Non-pigmented ciliary epithelial cell (primary cell): ENCODE measurements around the gene ULK2.
"Not testable (repeated sequence)": the region's sequence is repeated elsewhere in the genome, so short reads cannot be mapped to it uniquely, and the experiment has no call there.

ENCODE experiments used
- DNase-seq: peaks from one replicate; pipeline ENCODE4 v3.0.0-alpha.2; 2010; ENCODE audit warnings: low read depth

The ULK2 gene

DNA sequence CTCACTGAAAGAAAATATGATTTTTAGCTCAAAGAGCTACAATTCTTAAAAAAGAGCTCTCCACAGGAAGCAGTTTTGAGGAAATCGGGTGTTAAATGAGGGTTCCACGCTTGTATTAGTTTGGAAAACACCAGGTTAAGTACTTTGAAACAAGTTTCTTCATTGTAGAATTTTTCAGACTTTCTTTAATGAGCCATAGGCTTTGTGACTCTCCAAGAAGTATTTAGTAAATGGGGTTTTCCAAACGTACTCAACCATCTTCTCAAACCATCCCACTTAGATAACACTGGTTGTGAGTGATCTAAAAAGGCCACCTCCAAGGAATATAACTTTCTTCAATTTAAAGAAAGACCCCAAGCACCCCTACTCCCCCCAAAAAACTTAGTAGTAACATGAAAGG is 2.7 kb downstream of the ULK2 start:
- DNase-seq = no peak

DNA sequence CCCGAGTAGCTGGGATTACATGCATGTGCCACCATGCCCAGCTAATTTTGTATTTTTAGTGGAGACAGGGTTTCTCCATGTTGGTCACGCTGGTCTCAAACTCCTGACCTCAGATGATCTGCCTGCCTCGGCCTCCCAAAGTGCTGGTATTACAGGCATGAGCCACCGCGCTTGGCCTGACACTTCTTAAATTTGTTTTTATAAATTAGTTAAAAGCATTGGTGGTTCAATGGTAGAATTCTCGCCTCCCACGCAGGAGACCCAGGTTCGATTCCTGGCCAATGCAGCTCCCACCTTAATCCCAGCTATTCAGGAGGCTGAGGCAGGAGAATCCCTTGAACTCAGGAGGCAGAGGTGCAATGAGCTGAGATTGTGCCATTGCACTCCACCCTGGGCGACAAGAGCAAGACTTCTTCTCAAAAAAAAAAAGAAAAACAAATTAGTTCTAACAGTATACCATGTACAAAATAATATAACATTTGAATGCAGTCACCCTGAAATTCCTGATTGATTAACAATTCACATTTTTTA is 7.0 kb downstream of the ULK2 start:
- not testable (repeated sequence) for DNase-seq

DNA sequence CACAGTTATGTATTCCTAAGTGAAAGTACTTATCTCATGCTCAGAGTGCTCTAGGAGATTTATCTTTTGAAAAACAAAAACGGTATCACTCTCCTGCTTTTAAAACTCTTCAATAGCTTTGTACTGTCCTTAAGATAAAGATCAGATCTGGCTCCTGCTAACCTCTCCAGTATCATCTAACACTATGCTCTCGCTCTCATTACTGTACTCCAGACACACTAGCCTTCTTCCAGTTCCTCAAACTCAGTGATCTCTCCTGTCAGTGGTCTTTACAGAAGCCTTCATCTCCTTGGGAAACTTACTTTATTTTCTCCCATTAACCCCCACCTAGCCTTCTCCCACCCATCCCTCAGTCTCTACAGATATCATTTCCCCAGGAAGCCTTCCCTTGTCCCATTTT is 10.1 kb downstream of the ULK2 start:
- no peak for DNase-seq

DNA sequence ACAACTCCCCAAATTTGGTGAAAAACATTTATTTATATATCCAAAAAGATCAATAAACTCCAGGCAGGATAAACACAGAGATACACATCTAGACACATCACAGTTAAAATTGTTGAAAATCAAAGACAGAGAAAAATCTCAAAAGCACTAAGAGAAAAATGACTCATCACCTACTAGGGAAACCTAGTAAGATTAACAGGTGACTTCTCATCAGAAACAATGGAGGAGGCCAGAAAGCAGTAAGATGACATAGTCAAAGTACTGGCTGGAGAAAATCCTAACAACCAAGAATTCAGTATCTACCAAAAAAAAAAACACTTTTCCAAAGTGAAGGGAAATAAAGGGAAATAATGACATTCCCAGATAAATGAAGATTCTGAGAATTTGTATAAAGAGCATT is 33.8 kb downstream of the ULK2 start:
- DNase-seq = no peak

DNA sequence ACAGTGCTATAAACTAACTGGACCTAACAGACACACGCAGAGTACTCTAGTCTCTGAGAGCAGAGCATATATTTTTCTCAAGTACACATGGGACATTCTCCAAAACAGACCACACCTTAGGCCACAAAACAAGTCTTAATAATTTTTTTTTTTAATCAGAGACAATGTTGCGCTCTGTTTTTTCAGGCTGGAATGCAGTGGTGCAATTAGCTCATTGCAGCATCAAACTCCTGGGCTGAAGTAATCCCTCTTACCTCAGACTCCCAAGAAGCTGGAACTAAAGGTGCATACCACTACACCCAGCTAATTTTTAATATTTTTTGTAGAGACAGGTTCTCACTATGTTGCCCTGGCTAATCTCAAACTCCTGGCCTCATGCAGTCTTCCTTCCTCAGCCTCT is 37.7 kb downstream of the ULK2 start:
- no peak for DNase-seq

DNA sequence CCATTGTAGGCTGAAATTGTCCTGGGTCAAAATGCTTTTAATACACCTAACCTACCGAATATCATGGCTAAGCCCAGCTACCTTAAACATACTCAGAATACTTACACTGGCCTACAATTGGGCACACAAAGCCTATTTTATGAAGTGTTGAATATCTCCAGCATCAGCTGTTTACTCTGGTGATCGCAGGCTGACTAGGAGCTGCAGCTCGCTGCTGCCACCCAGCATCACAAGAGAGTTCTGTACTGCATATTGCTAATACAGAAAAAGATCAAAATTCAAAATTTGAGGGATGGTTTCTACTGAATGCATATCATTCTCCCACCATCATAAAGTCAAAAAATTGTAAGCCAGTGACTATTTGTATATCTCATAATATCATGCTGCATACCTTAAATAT is 55.3 kb downstream of the ULK2 start:
- DNase-seq = no peak

DNA sequence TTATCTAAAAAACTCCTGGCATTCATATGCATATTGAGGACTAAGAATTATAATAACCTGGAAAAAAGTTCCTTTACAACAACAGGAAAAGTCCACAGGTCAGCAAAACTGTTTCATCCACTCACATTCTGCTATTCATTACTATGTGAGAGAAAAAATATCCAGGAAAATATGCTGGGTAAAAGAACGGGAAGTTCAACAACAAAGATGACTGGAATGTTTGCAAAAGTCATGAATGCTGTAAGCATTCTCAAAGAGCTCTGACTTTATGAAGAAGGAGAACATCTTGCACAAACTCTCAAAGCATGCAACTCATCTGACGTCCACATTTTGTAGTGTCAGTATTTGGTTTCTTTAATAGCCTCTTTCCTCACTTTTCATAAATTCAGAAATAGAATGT is 62.7 kb downstream of the ULK2 start:
- no peak for DNase-seq

DNA sequence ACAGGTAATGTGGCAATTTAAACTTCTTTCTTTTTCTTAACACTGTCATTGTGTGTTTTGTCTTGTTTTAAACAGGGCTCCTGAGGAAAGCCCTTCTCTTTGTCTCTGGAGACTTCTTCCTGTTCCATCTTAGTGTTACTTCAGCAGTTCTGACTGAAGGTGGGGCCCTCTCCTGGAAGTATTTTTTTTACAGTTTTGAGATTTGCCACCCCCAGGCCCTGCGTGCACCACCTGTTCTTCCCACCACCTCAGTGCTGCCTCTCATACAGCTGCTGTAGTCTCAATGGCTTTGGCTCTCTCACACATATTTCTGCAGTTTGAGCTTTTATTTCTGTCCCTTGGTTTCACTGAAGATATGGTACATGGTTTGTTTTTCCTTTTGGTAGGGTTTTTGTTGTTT is 67.2 kb downstream of the ULK2 start:
- no peak for DNase-seq

DNA sequence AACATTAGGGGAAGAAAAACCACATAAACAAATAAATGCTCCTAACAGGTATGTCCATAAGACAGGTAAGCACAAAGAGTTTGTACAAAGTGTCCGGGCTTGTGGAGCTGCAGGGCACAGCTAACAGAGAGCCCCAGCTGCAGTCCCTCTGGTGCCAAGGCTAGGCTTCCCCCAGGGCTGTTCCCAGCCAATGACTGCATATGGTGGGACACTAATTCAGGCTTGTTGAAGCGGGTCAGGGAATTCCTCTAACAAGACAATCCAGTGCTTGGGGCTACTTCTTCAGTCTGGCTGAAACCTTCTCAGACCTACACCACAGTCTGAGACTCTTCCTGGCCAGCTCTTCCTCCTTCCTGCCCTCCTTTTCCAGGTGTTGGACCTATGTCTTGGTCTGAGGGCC is 67.9 kb downstream of the ULK2 start:
- no peak for DNase-seq

DNA sequence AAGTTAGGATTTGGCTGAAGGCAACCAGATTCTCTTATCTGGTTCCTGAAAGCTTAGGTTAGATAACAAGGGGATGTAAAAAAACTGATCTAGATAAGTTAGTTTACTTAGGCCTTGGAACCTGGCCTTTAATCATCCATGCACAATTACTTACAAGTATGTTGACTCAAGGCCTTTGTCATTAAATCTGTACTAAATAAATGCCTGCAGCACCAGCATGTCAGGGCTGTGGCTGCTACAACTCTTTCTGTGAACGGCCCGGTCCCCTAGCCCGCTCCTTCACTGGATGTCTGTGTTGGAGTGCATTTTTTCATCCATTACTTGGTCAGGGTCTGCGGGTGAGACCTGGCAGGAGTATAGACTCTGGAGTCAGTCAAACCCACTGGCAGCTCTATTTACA is 71.3 kb downstream of the ULK2 start:
- DNase-seq = no peak

DNA sequence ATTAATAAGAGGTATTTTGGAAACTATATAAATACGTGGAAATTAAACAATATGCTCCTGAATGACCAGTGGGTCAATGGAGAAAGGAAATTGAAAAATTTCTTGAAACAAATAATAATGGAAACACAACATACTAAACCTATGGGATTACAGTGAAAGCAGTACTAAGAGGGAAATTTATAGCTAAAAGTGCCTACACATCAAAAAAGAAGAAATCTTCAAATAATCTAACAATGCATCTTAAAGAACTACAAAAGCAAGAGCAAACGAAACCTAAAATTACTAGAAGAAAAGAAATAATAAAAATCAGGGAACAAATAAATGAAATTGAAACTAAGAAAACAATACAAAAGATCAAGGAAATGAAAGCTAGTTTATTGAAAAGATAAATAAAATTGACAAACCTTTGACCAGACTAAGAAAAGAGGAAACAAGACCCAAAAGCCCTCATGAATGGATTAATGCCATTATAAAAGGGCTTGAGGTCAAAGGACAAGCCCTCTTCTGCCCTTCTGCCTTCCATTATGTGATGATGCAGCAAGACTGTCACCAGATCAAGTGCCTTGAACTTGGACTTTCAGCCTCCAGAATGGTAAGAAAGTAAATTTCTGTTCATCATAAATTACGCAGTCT is 75.7 kb downstream of the ULK2 start:
- no peak for DNase-seq

DNA sequence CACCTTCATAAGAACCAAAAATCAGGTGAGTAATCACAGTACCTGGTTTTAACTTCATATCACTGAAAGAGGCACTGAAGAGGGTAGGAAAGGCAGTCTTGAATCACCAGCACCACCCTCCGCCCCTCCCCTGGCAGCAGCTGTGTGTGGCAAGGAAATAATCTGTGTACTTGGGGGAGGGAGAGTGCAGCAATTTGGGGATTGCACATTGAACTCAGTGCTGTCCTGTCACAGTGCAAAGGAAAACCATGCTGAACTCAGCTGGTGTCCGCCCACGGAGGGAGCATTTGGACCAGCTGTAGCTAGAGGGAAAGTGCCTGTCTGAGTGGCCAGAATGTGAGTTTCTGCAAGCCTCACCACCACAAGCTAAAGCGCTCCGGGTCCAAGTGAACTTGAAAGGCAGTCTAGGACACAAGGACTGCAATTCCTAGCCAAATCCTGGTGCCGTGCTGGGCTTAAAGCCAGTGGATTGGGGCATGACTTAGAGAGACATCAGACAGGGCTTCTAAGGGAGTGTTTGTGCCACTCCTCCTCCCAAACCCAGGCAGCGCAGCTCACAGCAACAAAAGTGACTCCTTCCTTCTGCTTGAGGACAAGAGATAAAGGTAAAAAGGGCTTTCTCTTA is 79.9 kb downstream of the ULK2 start:
- DNase-seq = no peak

DNA sequence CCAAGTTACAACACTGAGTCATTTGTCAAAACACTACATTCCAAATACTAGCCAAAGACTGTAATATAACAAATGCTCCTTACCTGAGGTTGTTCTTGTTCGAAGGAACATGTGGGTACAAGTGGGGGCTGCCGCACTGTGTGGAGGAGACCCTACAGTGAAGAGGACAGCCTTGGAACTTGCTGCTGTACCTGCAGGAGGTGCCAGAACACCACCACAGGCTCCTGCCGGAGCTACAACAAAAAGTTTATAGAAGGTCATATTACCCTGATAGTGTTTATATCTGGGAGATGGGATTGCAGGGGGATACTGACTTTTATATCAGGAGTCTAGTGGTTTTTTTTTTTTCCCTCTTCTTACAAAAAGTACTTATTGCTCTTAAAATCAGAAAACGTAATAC is 81.9 kb downstream of the ULK2 start:
- no peak for DNase-seq

DNA sequence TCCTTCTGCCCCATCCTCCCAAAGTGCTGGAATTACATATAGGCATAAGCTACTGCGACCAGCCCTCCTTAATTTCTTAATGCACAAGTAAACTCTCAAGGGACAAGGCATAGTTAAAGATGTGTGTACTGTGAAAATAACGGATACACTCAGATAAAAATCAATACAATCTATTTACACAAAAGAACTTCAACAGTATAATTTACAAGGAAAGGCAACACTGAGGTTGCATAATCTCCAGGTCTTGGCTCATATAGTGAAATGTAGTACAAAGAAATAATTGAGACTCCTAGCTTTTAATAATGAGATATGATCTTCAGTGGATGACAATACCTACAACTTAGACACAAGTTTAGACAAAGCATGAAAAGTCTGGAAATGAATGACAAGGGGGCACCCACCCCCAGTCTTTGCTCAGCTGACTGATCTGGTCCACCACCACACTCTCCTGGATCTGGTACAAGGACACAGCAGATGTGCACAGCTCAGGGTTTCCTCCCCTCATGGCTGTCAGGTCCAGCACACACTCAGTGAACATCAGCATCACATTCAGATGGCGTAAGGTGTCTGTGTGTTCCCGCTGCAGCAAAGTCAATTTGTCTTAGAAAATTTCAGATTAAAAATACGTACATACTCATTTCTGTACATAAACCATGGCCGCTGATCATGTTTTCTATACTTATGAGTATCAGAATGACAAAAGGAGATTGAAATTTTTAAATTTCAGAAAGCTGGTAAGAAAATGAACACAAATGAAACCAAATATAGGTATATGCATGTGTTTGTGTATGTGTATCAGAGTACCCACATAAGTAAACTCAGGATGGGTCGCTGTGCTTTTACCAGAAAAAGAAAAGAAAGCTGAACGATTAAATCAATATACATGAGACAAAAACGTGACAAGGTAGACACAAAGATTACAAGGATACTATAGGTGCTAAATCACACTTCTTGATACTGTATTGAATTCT is 86.0 kb downstream of the ULK2 start:
- DNase-seq = no peak

DNA sequence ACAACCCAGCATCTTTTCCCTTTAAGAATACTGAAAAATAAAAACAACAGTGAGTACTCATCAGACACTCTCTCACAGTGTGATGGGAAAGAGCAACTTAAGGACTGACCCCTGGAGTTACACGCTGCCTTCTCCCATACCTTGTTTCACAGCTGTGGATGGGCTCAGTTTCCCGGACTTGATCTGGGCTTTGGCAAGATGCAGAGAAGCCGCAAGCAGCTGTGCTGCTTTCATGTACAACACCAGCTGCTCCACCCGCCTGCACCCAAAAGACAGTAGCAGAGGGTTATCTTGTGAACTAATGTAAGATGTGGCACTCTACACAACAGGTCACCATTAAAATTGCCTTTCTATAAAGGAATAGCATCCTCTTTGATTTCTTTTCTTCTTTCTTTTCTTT is 86.9 kb downstream of the ULK2 start:
- no peak for DNase-seq

DNA sequence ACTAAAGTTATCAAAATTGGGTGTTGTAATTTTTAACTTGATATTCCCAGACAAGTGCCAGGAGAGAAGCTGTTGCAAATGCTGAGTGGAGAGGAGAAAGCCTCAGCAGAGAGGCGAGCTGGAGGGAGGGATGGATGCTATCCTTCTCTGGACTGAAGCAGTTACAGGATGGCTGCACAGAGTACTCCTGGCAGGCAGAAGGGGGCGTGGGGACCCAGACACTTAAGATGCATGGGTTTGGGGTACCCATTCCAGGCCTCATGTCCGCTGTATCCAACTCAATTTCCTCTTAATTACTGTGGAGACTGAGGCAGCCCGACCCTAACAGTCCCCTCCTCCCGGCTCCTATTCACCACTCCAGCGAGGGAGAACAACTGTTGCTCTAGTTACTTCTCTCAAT is 94.2 kb downstream of the ULK2 start:
- DNase-seq = no peak

DNA sequence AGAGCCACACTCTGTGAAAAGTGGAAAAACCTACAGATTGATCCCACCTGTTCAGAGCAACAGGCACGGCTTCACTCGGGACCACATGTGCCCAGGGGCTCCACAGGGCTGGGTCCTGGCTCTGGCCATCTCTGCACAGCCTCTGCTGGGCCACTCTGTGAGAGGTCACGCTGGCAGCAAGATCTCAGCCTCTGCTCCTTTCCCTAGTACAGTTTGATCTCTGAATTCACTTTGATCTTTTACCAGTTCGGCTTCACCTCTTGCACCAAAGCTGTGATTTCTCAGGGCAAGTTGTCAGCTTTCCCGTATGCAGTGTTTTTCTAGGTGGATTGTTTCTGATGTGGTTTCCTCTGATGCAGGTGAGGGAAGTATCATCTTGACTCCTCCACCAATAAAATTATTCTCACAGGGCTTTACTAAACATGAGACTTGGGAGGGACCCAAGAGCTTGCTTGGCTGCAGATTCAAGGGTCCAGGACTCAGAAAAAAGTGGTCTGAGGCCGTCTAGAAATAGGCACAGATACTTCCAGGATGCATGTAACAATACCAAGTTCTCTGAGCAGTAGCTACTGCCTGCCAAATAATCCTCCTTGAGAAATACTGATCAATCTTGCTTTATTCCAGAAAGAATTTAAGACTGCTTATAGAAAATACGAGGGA is 95.6 kb downstream of the ULK2 start:
- no peak for DNase-seq

DNA sequence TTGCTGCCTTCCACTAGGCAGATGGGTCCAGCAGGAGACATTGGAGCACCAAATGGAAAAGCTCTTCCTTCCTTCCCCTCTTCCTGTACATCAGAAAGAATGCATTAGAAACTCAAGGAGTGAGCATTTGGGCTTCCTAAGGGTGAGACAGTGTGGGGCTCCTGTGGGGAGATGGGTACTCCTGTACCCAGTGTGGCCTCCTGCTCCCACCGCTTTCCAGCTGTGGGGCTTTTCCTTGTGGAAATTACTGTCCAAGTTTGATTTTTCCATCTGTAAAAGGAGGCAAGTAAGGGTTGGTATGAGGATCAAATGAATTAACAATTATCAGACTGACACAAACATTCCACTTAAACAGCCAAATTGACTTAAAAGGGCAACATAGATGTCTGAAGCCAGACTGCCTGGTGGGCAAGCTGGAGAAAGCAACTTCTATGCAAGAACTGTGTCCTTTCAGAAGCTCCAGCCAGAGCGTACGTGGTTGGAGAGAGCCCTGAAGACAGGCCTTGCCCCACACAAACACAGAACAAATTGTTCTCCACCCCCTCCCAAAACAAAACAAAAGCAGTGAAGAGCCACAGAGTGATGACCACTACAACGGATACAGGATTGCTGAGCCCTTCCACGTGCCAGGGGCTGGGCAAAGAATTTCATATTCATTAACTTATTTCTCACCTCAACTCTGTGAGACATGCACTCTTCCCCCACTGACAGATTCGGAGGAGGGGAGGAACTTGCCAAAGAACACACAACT is 96.6 kb downstream of the ULK2 start:
- no peak for DNase-seq

DNA sequence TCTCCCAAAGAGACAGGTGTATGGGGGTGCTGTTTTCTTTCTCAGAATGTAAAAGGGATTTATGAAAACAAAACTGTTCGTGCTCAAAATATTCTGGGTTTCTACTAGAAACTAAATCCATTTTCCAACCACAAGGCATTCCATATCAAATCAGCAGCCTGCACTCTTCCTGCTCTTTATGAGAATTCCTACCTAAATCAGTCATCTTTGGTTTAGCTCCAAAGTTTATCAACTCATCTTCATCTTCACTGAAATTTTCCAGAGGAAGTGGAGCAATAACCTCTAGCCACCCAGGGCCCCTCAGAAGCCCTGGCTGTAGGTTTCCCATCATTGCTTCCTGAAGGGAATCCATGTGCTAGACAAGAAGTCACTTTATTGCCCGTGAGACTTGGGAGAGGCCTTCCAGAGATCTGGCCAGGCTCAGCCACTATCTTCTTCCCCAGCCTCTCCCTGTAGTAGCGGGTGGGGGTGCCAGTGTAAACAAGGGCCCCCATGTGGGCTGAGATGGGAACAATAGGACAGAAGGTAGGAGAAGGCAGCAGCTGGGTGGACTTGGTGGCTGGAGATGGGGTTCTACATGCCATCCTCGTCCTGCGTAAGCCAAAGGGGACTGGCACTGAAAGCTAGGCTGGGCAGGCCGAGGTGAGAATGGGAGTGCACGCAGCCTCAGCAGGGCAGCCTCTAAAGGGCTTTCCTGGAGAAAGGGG is 97.6 kb downstream of the ULK2 start:
- DNase-seq = peak; percentile 23

DNA sequence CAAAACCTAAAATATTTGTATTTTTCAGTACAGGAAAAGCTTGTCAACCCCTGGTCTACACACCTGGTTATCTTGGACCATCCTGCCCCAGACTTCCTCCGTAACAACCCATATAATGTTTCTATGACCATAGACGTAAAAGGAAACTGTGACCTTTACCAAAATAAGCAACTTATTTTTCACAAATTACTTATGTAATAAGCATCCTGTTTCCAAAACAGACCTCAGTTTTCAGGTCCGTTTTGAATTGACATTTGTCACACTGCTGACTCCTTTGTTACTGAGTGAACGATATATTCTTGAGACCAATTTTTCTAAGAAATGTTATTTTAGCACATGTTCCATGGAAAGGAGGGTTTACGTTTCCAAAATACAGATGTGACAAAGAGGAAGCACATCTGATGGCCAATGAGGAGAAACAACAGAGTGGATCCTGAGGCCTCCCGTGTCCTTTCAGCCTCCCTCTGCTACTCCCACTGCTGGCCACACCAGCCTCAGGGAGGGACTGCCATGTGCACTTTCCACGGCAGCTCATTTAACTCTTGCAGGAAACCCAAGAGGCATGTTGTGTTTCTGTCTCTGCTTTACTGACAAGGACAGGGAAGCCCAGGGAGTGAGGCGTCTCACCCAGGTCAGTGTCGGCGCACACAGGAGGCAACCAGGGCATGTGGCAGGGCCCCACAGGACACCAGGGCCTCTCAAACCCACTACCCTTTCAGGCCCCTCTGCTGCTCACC is 99.5 kb downstream of the ULK2 start:
- no peak for DNase-seq
